HL-60 (cell line): ENCODE results near the gene TMEM44.

Experiments
- DNase-seq, 2 experiments: peaks; one replicate each; pipeline ENCODE4 v3.0.0-alpha.2; 2010 to 2020; ENCODE audit warnings: low read depth in 1 of 2, low spot score in 1 of 2
- H3K27ac ChIP-seq: fragments of 250-450 bp; sonication (Bioruptor Pico); replicated peaks from 2 replicates; pipeline ENCODE4 v1.5.1; 2020; ENCODE audit warnings: mild to moderate bottlenecking, moderate library complexity
- H3K27me3 ChIP-seq: fragments of 250-450 bp; sonication (Bioruptor Pico); 2 replicates; pipeline ENCODE4 v1.5.1; 2021; ENCODE audit warnings: mild to moderate bottlenecking, moderate library complexity; ENCODE audit not compliant: insufficient read depth, poor library complexity, severe bottlenecking
- H3K4me3 ChIP-seq: replicated peaks from 2 replicates; pipeline ENCODE4 v1.5.1; 2011; ENCODE audit warnings: mild to moderate bottlenecking, control low read depth, low read length; ENCODE audit not compliant: insufficient read depth
- GABPA ChIP-seq: IDR thresholded peaks from 2 replicates; pipeline ENCODE4 v1.6.1; 2012; ENCODE audit warnings: low read depth
- POLR2AphosphoS5 ChIP-seq: IDR thresholded peaks from 2 replicates; pipeline ENCODE4 v1.6.1; 2012; ENCODE audit warnings: low read depth
- SPI1 ChIP-seq: IDR thresholded peaks from 2 replicates; pipeline ENCODE4 v1.6.1; 2012; ENCODE audit warnings: low read depth, mild to moderate bottlenecking, borderline replicate concordance
- TF ChIP-seq, protein P1 (sequence below): IDR thresholded peaks from 2 replicates; pipeline ENCODE4 v1.6.1; 2012; ENCODE audit warnings: low read depth; ENCODE audit not compliant: insufficient replicate concordance
- TF ChIP-seq, protein P2 (sequence below): IDR thresholded peaks from one replicate; pipeline ENCODE4 v1.5.1; 2011; ENCODE audit warnings: low read length, control low read depth, inconsistent platforms; ENCODE audit not compliant: insufficient read depth

The TMEM44 gene

DNA sequence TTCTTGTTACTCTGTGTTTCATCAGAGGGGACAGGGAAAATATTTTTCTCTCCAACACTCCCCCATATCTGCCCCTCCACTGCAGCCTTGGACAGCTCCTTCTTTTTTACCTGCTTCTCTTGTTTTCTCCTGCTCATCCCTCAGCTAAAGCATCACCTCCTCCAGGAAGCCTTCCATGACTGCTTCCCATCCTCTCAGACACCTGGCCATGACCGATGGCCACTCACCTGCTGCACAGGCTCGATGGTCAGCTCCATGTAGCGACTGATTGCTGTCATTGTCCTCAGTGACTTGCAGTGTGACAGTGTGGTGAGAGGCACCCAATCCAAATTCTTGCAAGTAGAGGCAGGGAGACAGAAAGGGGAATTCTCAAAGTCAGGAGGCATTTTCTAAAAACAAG lies 22.5 kb downstream of the TMEM44 start:
- TF ChIP-seq, protein P1, sequence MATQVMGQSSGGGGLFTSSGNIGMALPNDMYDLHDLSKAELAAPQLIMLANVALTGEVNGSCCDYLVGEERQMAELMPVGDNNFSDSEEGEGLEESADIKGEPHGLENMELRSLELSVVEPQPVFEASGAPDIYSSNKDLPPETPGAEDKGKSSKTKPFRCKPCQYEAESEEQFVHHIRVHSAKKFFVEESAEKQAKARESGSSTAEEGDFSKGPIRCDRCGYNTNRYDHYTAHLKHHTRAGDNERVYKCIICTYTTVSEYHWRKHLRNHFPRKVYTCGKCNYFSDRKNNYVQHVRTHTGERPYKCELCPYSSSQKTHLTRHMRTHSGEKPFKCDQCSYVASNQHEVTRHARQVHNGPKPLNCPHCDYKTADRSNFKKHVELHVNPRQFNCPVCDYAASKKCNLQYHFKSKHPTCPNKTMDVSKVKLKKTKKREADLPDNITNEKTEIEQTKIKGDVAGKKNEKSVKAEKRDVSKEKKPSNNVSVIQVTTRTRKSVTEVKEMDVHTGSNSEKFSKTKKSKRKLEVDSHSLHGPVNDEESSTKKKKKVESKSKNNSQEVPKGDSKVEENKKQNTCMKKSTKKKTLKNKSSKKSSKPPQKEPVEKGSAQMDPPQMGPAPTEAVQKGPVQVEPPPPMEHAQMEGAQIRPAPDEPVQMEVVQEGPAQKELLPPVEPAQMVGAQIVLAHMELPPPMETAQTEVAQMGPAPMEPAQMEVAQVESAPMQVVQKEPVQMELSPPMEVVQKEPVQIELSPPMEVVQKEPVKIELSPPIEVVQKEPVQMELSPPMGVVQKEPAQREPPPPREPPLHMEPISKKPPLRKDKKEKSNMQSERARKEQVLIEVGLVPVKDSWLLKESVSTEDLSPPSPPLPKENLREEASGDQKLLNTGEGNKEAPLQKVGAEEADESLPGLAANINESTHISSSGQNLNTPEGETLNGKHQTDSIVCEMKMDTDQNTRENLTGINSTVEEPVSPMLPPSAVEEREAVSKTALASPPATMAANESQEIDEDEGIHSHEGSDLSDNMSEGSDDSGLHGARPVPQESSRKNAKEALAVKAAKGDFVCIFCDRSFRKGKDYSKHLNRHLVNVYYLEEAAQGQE: no peak
- TF ChIP-seq POLR2AphosphoS5: no peak
- Histone ChIP-seq H3K4me3 (no peak overlapping the region), H3K27ac (no peak overlapping the region), H3K27me3 (no peaks in the 10 kb centered on the region)
- no peak for DNase-seq

DNA sequence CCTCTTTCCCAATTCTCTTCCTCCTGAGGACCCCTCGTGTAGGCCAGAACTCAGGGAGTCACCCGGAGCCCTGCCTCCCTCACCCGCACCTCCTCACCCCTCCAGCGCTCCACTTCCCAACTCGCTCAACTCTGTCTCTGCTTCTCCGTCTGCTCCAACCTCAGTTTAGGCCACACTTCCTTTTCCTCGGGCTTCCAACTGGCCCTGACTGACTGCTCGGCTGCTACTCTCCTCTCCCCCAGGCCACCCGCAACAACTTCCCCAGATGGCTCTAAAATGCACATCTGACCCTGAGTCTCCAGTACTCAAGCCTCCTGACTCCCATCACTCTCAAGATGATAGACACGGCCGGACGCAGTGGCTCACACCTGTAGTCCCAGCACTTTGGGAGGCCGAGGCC lies 23.6 kb downstream of the TMEM44 start:
- DNase-seq: peak in 1 of 2 experiments; percentile 28
- no peaks in the 10 kb centered on the region for H3K27me3 ChIP-seq
- TF ChIP-seq GABPA: no peak
- TF ChIP-seq POLR2AphosphoS5: no peak
- TF ChIP-seq, protein P2, sequence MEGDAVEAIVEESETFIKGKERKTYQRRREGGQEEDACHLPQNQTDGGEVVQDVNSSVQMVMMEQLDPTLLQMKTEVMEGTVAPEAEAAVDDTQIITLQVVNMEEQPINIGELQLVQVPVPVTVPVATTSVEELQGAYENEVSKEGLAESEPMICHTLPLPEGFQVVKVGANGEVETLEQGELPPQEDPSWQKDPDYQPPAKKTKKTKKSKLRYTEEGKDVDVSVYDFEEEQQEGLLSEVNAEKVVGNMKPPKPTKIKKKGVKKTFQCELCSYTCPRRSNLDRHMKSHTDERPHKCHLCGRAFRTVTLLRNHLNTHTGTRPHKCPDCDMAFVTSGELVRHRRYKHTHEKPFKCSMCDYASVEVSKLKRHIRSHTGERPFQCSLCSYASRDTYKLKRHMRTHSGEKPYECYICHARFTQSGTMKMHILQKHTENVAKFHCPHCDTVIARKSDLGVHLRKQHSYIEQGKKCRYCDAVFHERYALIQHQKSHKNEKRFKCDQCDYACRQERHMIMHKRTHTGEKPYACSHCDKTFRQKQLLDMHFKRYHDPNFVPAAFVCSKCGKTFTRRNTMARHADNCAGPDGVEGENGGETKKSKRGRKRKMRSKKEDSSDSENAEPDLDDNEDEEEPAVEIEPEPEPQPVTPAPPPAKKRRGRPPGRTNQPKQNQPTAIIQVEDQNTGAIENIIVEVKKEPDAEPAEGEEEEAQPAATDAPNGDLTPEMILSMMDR: no peak
- no peak; the same call in 1 of the 2 replicates for TF ChIP-seq SPI1
- TF ChIP-seq, protein P1: no peak

DNA sequence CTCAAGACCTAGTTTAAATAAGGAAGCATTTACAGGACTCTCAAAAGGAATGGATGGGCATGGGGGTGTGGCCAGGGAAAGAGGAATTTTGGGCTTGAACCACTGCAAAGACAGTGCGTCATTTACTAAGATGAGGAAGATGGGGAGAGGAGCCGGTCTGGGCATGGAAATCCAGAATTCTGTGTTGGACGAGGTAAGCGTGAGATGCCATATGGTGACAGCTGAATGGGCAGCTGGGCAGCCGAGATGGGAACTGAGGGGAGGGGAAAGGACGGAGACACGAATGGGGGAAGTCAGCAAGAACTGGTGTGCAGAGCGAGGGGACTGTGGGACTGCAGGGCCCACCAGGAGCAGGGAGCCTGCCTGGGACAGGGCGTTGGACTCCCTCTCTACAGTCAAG lies 24.2 kb downstream of the TMEM44 start:
- no peak overlapping the region for H3K27ac ChIP-seq
- no peak for TF ChIP-seq SPI1
- TF ChIP-seq, protein P2: no peak
- no peak for TF ChIP-seq POLR2AphosphoS5
- no peak for TF ChIP-seq GABPA
- TF ChIP-seq, protein P1: no peak

More for the DNA sequence above, 23.6 kb downstream of the TMEM44 start:
- no peak overlapping the region for H3K27ac ChIP-seq
- H3K4me3 ChIP-seq: no peak overlapping the region

More for the DNA sequence above, 24.2 kb downstream of the TMEM44 start:
- no peak overlapping the region for H3K4me3 ChIP-seq
- no peak for DNase-seq
- H3K27me3 ChIP-seq: no peaks in the 10 kb centered on the region
